Dedifferentiated amniotic fluid mesenchymal stem cell (primary cell): ENCODE measurements around the gene DDX49.
A peak's percentile ranks its signal among the peaks of the same experiment; 100 is the strongest.
"Not testable (repeated sequence)": the region's sequence is repeated elsewhere in the genome, so short reads cannot be mapped to it uniquely, and the experiment has no call there.

Experiments
- DNase-seq: peaks from one replicate; pipeline ENCODE4 v3.0.0-alpha.2; 2016; ENCODE audit errors: extremely low spot score

Gene DDX49

DNA sequence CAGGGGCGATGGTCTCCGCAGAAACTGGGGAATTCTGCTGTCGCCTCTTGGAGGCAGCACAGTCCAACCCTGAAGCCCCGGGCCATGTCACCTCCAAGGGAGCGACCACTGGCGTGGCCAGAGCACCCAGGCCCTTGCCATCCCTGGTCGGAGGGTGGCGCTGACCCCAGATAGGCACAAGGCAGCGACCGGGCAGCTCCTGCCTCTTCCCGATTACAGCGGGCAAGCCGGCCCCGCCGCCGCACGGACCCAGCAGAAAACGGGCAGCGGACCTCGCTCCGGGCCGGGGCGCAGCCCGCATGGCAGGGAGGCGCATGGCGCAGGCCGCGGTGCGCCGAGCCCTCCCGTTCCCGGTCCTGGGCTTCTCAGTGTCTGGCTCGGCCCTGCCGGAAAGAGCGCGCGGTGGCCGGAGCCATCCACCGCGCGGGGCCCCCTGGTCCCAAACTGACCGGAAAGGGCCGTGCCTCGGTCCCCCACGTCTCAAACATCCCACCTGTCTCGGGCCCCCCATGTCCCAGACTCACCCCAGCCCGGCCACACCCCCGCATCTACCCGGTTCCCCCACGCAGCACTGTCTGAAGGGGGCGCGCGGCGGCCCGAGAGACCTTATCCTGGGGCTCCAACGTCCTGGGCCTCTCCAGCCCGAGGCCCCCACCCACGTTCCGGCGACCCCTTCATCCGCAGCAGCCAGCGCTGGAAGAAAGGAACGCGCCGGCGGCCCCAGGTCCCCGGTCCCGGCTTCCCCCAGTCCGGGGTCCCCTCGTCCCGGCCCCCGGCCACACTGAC is 24.3 kb upstream of the DDX49 start:
- peak; percentile 17 for DNase-seq

DNA sequence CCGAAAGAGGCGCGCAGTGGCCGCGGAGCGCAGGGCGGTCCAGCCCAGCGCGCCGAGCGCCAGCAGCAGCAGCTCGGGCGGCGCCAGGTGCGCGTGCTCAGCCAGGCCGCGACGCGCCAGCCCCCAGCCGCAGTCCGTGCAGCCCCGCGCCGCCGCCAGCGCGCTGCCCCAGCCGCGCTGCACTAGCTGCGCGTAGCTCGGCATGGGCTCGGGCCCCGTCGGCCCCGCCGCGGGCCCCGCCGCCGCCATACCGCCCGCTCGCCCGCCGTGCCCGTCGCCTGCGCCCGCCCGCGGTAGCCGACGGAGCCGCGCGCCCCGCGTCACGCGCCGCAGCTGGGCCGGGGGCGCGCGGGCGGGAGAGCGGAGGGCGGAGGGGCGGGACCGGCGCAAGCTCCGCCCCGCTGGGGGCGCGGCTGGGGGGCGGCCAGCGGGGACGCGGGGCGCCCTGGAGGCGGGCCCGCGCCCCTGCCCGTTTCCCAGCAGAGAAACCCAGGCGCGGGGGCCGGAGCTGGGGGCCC is 23.6 kb upstream of the DDX49 start, which contains the start of gene CERS1:
Gene CERS1, minus strand, starts transcription at position 335 of the 518 bp plus-strand sequence. Its CDS starts 86 bp downstream, at position 249.
- DNase-seq: no peak

DNA sequence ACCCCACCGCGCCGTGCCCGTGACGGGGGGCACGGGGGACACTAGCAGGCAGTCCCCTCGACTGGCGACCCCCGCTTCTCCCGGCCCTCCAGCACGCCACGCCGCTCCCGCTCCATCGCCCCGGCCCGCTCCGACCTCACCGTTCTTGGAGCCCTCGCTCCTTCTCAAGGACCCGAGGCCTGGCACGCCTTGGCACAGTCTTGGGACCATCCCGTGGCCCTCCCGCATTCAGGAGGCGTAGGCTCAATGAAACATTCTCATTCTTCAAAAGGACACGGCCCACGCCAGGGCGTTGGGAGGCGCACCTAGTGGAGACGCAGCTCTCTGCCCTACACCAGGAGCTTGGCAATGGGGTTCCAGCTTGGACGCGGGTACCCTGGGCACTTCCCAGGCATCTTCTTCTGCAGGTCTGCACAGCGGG is 23.1 kb upstream of the DDX49 start:
- DNase-seq: no peak

DNA sequence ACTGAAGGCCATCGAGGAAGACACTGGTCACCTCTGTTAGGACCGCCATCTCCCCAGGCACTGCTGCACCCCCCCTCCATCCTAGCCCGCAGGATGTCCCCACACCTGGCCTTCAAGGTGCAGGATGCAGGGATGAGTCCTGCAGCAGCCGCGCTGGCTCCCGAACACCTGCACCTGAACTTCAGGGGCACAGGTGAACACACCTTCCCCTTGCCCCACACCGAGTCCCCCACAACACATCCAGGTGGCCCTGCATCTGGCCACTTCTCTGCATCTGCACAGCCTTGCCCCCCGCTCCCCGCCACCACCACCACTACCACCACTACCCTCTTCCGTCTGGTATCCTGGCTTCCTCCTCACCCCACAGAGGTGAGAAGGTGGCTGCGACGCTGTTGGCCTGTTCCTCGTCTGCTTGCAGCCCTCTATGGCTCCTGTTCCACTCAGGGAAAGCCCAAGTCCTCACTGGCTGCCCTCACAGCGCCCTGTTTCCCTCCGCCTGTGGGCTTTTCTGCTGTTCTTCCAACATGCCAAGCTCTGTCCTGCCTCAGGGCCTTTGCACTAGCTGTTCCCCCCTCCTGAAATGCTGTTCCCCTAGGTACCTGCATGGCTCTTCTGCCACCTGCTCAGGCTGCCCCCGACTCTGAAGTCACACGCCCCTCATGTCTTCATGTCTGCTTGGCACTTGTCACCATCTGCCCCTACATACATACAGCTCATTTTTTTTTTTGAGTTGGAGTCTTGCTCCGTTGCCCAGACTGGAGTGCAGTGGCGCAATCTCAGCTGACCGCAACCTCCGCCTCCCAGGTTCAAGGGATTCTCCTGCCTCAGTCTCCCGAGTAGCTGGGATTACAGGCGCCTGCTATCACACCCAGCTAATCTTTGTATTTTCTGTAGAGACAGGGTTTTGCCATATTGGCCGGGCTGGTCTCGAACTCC is 22.2 kb upstream of the DDX49 start:
- DNase-seq: no peak

DNA sequence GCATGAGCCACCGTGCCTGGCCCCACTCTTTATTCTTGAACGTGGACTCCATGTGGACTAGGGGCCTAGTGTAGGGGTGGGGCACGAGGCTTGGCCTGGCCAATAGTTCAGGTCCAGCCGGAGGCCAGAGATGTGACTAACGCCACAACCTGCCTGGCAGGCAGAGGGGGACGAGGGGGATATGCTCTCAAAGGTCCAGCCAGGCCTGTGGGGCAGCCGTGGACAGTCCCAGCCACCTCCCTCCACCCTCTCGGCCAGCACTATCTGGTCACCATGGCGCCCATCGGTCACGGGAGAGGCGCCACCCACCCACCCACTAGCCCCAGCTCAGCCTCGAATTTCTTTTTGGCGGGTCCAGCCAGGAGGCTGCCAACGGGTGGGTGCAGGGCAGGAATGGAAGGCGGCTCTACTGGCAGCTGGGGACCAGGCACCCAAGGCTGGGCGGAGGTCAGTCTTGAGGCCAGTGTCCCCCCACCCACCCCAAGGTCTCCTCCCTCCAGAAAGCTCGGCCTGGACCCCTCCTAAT is 21.4 kb upstream of the DDX49 start:
- no peak for DNase-seq

DNA sequence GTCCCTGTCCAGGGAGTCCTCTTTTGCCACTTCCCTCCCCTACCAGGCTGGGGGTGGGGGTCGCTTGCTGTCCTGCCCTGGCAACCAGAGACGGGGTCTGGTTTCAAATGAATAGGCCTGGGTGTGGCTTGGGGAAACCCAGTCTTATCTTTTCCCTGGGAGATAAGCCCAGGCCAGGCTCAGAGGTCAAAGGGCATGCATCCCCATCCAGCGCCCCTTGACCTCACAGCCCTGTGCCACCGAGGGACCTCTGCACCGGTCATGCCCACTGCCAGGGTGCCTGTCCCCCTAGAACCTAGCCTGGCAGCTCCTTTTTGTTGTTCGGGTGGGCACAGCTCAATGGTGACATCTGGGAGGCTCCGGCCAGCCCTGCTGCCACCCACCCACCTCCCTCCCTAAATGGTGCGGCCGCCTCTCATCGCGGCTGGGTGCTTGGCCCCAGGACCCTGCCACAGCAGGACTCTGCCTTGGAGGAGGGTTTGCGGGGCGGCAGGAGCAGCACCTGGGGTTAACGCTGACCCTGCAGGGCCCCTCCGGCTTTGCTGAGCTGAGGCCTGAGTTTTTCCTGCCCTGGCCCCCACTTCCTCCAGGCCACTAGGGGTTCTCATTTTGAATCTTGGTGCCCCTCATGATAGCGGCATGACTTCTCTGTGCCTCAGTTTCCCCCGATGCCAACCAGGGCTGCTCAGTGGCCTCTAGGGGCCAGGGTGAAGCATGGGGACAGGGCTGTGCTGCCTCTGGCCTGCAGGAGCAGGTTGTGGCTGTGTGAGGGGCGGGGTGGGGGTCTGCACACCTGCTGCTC is 20.7 kb upstream of the DDX49 start:
- no peak for DNase-seq

DNA sequence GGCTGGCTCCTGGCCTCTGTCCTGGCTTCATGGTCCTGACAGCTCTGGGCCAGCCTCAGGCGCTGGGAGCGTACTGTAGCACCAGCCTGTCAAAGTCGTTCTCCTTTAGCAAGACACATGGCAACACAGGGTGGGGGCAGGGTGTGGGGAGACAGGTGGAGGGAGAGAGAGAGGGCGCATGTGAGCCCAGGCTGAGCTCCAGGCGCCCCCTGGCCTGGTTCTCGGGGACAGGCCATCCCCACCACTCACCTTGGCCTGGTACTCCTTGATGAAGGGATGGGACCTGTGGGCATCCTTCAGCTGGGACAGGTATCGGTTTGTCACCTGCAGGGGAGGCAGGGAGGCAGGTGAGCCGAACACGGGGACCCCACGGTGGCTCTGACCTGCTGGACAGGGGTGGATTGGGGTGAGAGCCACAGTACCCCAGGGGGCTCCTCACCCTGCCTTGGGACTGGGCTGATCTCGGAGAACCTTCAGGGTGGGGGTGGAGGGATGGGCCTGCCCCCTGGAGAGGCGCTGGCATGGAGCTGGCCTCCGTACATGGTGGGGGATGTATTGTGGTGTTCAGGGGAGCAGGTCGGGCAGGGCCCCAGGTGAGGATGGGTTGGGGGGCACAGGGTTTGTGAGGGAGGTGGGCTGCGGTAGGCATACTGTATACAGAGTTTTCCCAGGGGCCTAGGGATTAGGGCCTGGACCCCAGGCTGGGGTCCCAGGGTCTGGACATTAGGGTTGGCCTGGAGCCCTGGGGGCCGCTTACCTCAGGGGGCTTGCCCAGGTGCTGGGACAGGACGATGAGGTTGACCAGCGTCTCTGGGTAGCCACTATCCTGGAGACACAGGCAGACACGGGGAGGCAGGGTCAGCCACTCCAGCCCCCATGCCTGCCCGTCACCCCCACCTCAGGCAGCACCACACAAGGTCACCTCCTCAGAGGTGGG is 19.6 kb upstream of the DDX49 start:
- no peak for DNase-seq

DNA sequence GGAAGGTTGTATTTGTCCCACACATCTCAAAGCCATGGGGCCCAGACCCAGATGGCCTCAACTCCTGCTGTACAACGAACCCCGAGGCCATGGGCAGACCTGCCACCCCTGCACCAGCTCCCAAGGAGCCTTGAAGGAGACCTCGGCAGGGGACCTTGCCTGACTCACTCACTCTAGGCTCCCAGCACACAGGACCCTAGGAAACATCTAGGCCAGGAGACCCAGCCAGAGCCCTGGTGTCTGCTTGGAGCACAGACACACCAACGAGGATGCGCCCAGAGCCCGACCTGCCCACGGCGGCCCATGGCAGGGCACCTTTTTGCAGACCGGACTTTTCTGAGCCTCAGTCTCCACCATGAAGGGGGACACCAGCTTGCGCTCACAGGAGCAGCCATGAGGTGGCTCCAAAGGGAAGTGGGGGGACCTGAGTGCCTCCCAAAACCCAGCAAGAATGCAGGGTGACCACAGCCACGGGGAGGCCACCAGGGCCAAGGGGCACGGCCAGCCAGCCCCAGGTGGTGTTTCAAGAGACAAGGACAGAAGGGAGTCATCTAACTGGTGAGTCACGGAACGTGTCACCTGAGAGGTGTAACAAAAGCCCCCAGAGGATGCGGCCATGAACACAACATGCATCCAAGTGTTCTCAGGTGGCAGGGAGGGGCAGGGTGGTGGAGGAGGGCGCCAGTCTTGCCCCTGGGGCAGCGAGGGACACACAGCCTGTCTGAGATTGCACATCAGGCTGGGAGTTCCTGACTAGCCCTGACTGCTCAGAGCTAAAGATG is 18.6 kb upstream of the DDX49 start:
- no peak for DNase-seq

DNA sequence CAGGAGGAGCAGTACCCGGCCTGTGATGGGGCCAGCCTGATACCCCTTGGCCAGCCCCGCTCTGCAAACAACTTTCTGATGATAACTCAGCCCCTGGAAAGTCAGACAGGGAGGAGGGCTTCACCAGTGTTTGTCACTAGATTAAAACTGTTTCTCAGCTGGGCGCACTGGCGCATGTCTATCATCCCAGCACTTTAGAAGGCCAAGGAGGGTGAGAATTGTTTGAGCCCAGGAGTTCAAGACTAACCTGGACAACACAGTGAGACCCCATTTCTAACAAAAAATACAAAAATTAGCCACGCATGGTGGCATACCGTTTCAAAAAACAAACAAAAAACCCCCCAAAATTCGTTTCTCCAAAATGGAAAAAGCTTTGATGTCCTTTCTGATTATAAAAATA is 18.0 kb upstream of the DDX49 start:
- DNase-seq: no peak

DNA sequence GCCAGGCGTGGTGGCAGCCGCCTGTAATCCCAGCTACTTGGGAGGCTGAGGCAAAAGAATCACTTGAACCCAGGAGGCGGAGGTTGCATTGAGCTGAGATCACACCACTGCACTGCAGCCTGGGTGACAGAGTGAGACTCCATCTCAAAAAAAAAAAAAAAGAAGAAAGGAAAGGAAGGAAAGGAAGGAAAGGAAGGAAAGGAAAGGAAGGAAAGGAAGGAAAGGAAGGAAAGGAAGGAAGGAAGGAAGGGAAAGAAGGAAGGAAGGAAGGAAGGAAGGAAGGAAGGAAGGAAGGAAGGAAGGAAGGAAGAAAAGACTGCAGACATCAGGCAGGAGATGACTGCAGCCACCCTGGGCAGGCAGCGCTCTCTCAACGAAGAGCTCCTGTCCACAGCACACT is 17.0 kb upstream of the DDX49 start:
- not testable (repeated sequence) for DNase-seq

DNA sequence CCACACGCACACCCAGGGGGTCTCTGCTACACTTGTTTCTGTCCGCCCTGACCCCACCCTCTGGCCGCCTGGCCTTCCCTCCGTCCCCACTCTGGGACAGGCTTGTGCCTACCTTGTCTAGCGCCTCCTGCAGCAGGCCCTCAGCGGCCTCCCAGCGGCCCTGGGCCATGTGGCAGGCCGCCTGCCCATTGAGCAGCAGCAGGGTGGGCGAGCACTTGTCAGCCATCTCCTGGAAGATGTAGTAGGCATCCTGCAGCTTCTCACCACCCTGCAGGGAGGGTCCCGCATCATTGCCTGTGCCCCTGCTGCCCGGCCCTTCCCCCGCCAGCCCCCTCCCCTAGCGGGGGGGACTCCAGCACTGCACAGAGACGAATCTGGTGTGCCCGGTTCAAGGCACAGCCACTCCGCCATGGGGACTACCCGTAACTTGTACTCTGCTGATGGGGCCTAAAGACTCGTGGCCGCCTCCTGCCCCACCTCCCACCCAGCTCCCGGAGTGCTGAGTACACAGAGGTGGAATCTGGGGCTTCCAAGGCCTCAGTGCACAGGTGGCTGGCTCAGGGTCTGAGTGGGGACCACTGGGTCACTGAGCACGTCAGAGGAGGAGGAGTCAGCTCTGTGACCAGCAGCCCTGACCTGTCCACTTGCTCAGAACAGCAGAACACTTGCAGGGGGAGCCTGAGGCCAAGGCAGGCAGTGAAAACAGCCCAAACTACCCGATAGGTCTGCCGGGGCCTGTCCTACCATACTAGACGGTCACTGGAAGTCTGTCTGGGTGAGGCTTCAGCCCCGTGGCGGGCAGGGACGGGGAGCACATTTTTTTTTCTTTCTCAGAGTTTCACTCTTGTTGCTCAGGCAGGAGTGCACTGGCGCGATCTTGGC is 16.1 kb upstream of the DDX49 start:
- DNase-seq: no peak

DNA sequence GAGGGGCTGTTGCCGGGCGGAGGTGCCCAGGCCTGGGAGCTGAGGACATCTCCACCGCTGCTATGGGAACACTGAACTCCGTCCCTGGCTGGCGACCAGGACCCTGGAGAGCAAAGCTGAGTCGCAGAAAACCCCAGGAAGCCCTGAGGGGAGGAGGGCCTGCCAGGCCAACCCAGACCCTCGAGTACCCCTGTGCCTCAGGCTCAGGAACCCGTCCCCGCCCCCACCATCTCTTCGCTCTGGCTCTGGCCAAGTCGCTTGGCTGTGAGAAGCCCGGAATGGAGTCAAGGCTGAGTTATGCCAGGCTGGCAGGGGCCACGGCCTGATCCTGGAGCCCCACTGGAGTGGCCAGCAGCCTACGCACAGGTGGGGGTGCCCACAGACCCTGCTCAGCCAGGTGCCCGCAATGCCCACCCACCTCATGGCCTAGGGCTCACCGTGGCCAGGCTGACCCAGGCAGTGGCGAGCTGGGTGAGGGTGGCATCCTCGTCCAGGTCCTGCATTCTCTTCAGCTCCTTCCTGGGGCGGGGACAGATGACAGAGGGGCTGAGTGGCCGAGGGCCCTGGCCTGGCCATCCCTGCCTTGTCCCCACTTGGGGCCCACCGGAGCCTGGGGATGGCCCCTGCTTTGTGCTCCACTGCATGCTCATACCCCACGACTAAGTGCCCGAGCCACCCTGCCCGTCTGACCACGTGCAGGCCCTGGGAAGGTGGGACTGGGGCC is 15.0 kb upstream of the DDX49 start:
- no peak for DNase-seq

DNA sequence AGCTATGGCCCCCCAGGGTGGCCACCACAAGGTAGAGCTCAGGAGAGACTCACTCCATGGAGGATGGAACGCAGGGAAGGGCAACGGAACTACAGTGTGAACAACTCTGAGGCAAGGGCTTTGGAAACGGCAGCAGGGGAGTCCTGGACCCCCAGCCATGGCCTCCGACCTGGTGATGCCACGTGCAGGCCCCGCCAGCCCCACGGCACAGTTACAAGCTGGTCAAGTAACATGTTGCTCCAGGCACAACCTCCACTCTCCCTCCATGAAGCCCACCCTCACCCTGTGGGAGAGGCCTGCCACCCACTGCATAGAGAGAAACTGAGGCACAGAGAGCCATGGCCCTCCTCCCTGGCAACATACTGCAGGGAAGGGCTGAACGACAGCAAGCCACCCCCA is 14.5 kb upstream of the DDX49 start:
- DNase-seq: no peak

DNA sequence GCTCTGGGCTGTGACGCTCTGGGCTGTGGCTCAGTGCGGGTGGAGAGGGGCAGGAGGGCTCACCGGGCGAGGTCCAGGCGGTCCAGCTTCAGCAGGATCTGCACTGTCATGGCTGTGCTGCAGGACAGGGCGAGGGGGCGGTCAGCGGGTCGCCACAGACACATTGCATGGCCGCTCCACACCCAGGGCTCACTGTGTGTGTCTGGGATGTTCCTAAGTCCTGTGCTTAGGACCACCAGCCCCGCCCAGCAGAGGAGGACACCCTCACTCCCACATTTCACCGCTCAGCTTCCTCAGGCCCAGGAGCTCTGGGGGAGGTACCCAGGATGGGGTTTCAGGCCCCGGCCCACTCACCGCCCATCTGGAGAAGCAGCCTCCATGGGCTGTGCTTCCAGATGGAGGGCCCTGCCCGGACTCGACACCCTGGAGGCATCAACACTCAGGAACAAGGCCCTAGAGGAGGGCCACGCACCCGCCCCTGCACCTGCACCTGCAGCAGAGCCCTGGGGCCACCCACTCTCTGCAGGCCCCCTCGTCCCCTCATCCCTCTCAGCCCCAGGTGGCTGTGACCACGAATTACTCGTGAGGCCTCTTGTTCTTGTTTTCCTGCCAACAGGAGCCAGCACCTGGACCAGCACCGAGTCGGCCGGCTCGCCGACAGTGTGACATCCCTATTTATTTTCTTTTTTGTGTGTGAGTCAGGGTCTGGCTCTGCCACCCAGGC is 13.8 kb upstream of the DDX49 start:
- DNase-seq: no peak

DNA sequence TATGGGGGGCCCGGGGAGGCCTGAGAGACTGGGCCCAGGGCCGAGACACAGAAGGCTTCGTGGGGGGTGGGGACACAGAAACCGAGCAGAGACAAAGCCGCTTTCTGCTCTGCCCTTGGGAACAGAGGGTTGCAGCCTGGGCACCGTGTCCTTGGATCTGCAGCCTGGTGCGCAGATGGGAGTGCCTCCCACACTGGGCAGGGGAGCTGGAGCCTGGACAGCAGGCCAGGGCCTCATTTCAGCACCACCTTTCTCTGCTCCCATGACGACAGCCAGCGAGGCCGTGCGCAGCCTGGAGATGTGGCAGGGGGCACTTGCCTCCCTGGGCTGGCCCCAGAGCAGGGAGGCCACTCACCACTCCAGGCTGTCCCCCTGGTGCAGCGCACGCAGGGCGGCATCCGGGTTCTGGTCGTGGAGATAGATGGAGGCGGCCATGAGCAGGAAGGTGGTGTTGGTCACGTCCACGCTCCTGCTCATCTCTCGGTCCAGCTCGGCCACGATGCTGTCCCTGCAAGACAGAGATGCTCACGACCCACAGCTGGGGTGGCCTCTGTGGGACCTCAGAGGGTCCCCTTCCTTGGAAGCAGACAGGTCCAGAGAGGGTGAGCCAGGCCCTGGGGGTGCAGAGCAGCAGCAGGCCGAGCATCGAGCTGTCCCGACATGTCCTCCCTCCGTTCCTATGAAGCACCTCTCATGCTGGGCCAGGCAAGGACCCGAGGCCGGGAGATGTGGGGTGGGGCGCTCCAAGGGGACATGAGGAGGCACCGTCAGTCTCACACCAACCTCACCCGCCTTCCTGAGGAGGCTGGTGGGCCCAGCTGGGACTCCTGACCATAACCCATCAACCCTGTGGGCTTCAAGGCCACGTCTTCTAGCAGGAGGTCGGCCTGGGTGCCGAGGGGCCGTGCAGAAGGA is 12.7 kb upstream of the DDX49 start:
- no peak for DNase-seq
